Endothelial cell of umbilical vein (primary cell): ENCODE measurements around the gene ANXA4. TPM values are rescaled to one million over a fixed set of nuclear protein-coding genes. Genes with fewer than 3 reads are reported as not detected.

Source experiments
- BruUV-seq: library from RNA; stranded (reverse); fragments of 400-500 nt; replicated peaks from 2 replicates; lab custom pipeline; 2021; lab: Mats Ljungman, UMichigan
- CTCF ChIA-PET: fragments of 300-600, 350-600 bp; sonication (Branson Sonifier 250); formaldehyde crosslinking; loops from one replicate; lab custom pipeline; 2021; ENCODE audit warnings: antibody characterized with exemption, inconsistent platforms; lab: Charles Lee
- POLR2A ChIA-PET: fragments of 300-600, 350-600 bp; sonication (Branson Sonifier 250); formaldehyde crosslinking; loops from one replicate; lab custom pipeline; 2021; ENCODE audit warnings: antibody characterized with exemption, inconsistent platforms; lab: Charles Lee
- DNase-seq: peaks from one replicate; pipeline ENCODE4 v3.0.0-alpha.2; 2011; ENCODE audit warnings: low read depth, low spot score
- FAIRE-seq: peaks from 2 replicates; lab custom pipeline; 2011; peaks lifted over from hg19 to GRCh38; lab: Jason Lieb, UNC
- H2AFZ ChIP-seq: 2 replicates; pipeline ENCODE4 v1.6.0; 2012; ENCODE audit warnings: low read depth, low read length, control low read depth, inconsistent platforms
- H3K27ac ChIP-seq: 2 replicates; pipeline ENCODE4 v1.5.1; 2011; ENCODE audit warnings: low read depth, mild to moderate bottlenecking, control low read depth, low read length, moderate library complexity; ENCODE audit not compliant: insufficient read depth
- H3K27me3 ChIP-seq, 2 experiments: 2 replicates each; pipeline versions ENCODE4 v1.6.0 to v1.6.1; 2011; ENCODE audit warnings: low read length in 2 of 2, mixed read lengths in 1 of 2; ENCODE audit not compliant: control insufficient read depth in 2 of 2, insufficient read depth in 2 of 2
- H3K36me3 ChIP-seq, 2 experiments: 2 replicates in 1 of 2; 3 replicates in 1 of 2; pipeline ENCODE4 v1.5.1; 2011; ENCODE audit warnings: low read length in 2 of 2, mild to moderate bottlenecking in 1 of 2, moderate library complexity in 1 of 2; ENCODE audit not compliant: control insufficient read depth in 2 of 2, insufficient read depth in 2 of 2; ENCODE audit errors: extremely low read depth in 1 of 2
- H3K4me1 ChIP-seq: 3 replicates; pipeline ENCODE4 v1.5.1; 2011; ENCODE audit warnings: mild to moderate bottlenecking, low read length; ENCODE audit not compliant: control insufficient read depth, insufficient read depth; ENCODE audit errors: extremely low read depth
- H3K4me2 ChIP-seq: 2 replicates; pipeline ENCODE4 v1.6.1; 2011; ENCODE audit warnings: low read length, control low read depth, mixed read lengths; ENCODE audit not compliant: insufficient read depth
- H3K4me3 ChIP-seq, 3 experiments: fragments of 200-600 bp in 1 of 3; sonication (generic), shearing (Covaris generic) in 1 of 3; replicated peaks in 1 of 3; 2 replicates each; pipeline ENCODE4 v1.5.1; 2011 to 2016; ENCODE audit warnings: control low read depth in 3 of 3, low read length in 3 of 3, mild to moderate bottlenecking in 2 of 3, inconsistent platforms in 1 of 3, low read depth in 1 of 3, moderate library complexity in 1 of 3; ENCODE audit not compliant: insufficient read depth in 1 of 3
- H3K79me2 ChIP-seq: 2 replicates; pipeline ENCODE4 v1.6.0; 2012; ENCODE audit warnings: low read length, inconsistent platforms; ENCODE audit not compliant: control insufficient read depth, insufficient read depth
- H3K9ac ChIP-seq: replicated peaks from 2 replicates; pipeline ENCODE3; 2011; ENCODE audit warnings: low read length, control low read depth; ENCODE audit not compliant: insufficient read depth; ENCODE audit errors: extremely low read depth
- H3K9me1 ChIP-seq: replicated peaks from 3 replicates; pipeline ENCODE4 v1.6.0; 2011; ENCODE audit warnings: mild to moderate bottlenecking, low read length; ENCODE audit not compliant: control insufficient read depth, insufficient read depth; ENCODE audit errors: extremely low read depth
- H3K9me3 ChIP-seq: replicated peaks from 2 replicates; pipeline ENCODE4 v1.5.1; 2012; ENCODE audit warnings: low read length, inconsistent platforms; ENCODE audit not compliant: control insufficient read depth, insufficient read depth
- H4K20me1 ChIP-seq: replicated peaks from 2 replicates; pipeline ENCODE3; 2011; ENCODE audit warnings: mild to moderate bottlenecking, low read length; ENCODE audit not compliant: control insufficient read depth, insufficient read depth; ENCODE audit errors: extremely low read depth
- EZH2 ChIP-seq: IDR thresholded peaks from 2 replicates; pipeline ENCODE4 v1.6.1; 2012; ENCODE audit warnings: borderline replicate concordance, low read depth, mild to moderate bottlenecking, moderate library complexity, low read length, inconsistent platforms; ENCODE audit not compliant: severe bottlenecking
- FOS ChIP-seq: IDR thresholded peaks from 2 replicates; pipeline ENCODE4 v1.6.1; 2011; ENCODE audit warnings: mild to moderate bottlenecking, low read length, moderate library complexity, borderline replicate concordance; ENCODE audit not compliant: insufficient read depth
- GATA2 ChIP-seq: IDR thresholded peaks from 2 replicates; pipeline ENCODE4 v1.7.0; 2011; ENCODE audit warnings: low read depth, mild to moderate bottlenecking, moderate library complexity, mixed read lengths, low read length; ENCODE audit not compliant: insufficient read length, insufficient read depth
- JUN ChIP-seq: IDR thresholded peaks from 2 replicates; pipeline ENCODE4 v1.6.1; 2011; ENCODE audit warnings: borderline replicate concordance, low read depth; ENCODE audit not compliant: insufficient read length, insufficient read depth
- MAX ChIP-seq: IDR thresholded peaks from 2 replicates; pipeline ENCODE4 v1.6.1; 2011; ENCODE audit not compliant: insufficient read depth, insufficient read length
- MYC ChIP-seq: IDR thresholded peaks from one replicate; pipeline ENCODE4 v1.6.1; 2011; ENCODE audit warnings: mild to moderate bottlenecking, low read depth, low read length
- POLR2A ChIP-seq: IDR thresholded peaks from 2 replicates; pipeline ENCODE4 v1.6.1; 2012; ENCODE audit warnings: low read depth, mild to moderate bottlenecking, control low read depth, low read length
- POLR2AphosphoS5 ChIP-seq: IDR thresholded peaks from 2 replicates; pipeline ENCODE4 v1.6.1; 2012; ENCODE audit warnings: low read depth, mild to moderate bottlenecking, control low read depth, low read length, moderate library complexity; ENCODE audit not compliant: insufficient read depth
- dilution Hi-C: fragments of 300-500 bp; cut with MboI; formaldehyde crosslinking; loops from one replicate; pipeline ENCODE4 v1.15.0; 2019; ENCODE audit warnings: low sequenced_read_pairs; ENCODE audit not compliant: extremely low pct_ligation_motif_present
- intact Hi-C: fragments of 100-400 bp; cut with micrococcal nuclease; formaldehyde crosslinking; loops from one replicate; pipeline ENCODE4 v1.10.0; 2022
- polyA plus RNA-seq, 4 experiments: library from polyadenylated mRNA; depleted of rRNA in 3 of 4; stranded (reverse) in 3 of 4; unstranded in 1 of 4; fragments of >200 nt; gene quantifications; 2 replicates each; pipeline versions ENCODE4 v1.2.1 to v1.2.3, GENCODE V29; 2011 to 2012; ENCODE audit warnings: missing spikeins in 1 of 4
- total RNA-seq: library from RNA; stranded (reverse); gene quantifications from 2 replicates; pipeline ENCODE4 v1.2.3, GENCODE V29; 2021
- TF ChIP-seq, protein P1 (sequence below), 2 donors: IDR thresholded peaks; 1 replicate in 1 of 2; 2 replicates in 1 of 2; pipeline ENCODE4 v1.5.1; 2011; ENCODE audit warnings: low read length in 2 of 2, mild to moderate bottlenecking in 2 of 2, moderate library complexity in 2 of 2, control low read depth in 1 of 2, inconsistent platforms in 1 of 2, low read depth in 1 of 2; ENCODE audit not compliant: insufficient read depth in 1 of 2; ENCODE audit errors: extremely low read depth in 1 of 2

Gene ANXA4
- total and polyA plus RNA-seq, 2 donors (not counting 3 experiments of a cell fraction or from before 2014, with no cell fraction given) = 29.4 to 79.6 TPM

DNA sequence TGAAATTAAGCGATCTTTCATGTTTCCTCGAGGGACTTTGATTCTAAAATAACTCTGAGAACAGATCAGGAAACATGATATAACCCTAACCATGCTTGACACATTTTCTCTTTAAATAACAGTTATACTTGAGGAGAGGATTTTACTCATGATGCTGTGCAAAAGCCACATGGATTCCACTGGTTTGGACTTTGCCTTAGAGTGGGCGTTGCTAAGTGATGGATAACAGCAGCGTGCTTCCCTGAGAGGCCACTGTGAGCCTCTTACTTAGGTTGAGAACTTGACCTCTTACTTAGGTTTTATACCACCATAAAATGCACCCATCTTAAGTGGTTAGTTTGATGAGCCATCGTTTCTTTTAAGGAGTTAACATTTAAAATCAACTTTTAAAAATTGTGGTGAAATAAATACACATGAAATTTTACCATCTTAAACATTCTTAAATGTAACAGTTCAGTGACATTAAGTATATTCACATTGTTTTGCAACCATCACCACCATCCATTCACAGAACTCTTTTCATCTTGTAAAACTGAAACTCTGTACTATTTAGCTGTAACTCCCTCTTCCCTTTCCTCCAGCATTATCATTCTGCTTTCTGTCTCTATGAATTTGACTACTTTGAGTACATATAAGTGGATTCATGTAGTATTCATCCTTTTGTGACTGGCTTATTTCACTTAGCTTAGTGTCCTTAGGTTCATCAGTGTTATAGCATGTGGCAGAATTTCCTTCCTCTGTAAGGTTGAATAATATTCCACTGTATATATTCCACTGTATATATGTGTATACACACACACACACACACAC, 22.6 kb downstream of the ANXA4 start:
- Histone ChIP-seq H3K9me1 (no peaks in the 10 kb centered on the region), H3K4me3 (no peak overlapping the region), H3K9ac (no peak overlapping the region), H3K9me3 (no peaks in the 10 kb centered on the region), H3K4me1 (no peaks in the 10 kb centered on the region), H3K27ac (no peak overlapping the region), H3K27me3 (no peaks in the 10 kb centered on the region), H3K79me2 (no peaks in the 10 kb centered on the region), H3K36me3 (peaks cover 0 to 2% of the 10 kb centered on the region in 2 experiments), H2AFZ (no peak overlapping the region), H3K4me2 (no peak overlapping the region), H4K20me1 (no peaks in the 10 kb centered on the region)
- ChIA-PET POLR2A (no interaction called here), CTCF (no interaction called here)
- TF ChIP-seq POLR2AphosphoS5 = no peak
- TF ChIP-seq JUN = no peak
- TF ChIP-seq FOS = no peak
- TF ChIP-seq MAX = no peak
- TF ChIP-seq EZH2 = no peak
- TF ChIP-seq GATA2 = no peak
- no peak for TF ChIP-seq MYC
- no peak for TF ChIP-seq POLR2A
- TF ChIP-seq, protein P1, sequence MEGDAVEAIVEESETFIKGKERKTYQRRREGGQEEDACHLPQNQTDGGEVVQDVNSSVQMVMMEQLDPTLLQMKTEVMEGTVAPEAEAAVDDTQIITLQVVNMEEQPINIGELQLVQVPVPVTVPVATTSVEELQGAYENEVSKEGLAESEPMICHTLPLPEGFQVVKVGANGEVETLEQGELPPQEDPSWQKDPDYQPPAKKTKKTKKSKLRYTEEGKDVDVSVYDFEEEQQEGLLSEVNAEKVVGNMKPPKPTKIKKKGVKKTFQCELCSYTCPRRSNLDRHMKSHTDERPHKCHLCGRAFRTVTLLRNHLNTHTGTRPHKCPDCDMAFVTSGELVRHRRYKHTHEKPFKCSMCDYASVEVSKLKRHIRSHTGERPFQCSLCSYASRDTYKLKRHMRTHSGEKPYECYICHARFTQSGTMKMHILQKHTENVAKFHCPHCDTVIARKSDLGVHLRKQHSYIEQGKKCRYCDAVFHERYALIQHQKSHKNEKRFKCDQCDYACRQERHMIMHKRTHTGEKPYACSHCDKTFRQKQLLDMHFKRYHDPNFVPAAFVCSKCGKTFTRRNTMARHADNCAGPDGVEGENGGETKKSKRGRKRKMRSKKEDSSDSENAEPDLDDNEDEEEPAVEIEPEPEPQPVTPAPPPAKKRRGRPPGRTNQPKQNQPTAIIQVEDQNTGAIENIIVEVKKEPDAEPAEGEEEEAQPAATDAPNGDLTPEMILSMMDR (IDR thresholded peaks at IDR 0.05; ENCODE audit: extremely low read depth in 1 of 2, insufficient read depth in 1 of 2, low read depth in 1 of 2, low read length in 2 of 2) = no peak
- DNase-seq (no peak), FAIRE-seq (no peak)
- dilution Hi-C loops = no loop called here
- intact Hi-C loops = no loop called here
- BruUV-seq = no TSS peak
